Uterus (tissue), 4 donors: Measurements from ENCODE around the gene MCM10. TPM values are rescaled to one million over a fixed set of nuclear protein-coding genes. Genes with fewer than 3 reads are reported as not detected.

Source experiments
- DNase-seq, 2 donors: peaks; one replicate each; pipeline ENCODE4 v3.0.0-alpha.2; 2019 to 2020
- H3K27ac ChIP-seq, 2 donors: fragments of 200-600 bp; sonication (generic); 1 replicate in 1 of 2; 2 replicates in 1 of 2; pipeline ENCODE4 v1.5.1; 2016 to 2018
- H3K27me3 ChIP-seq, 2 donors: fragments of 200-600 bp; sonication (generic); one replicate each; pipeline ENCODE4 v1.5.1; 2018 to 2019; ENCODE audit warnings: control low read depth in 1 of 2
- H3K36me3 ChIP-seq, 2 donors: fragments of 200-600 bp; sonication (generic); one replicate each; pipeline ENCODE4 v1.5.1; 2019; ENCODE audit warnings: control low read depth in 1 of 2
- H3K4me1 ChIP-seq, 2 donors: fragments of 200-600 bp; sonication (generic); one replicate each; pipeline ENCODE4 v1.5.1; 2018 to 2019; ENCODE audit warnings: control low read depth in 1 of 2
- H3K4me3 ChIP-seq, 2 donors: fragments of 200-600 bp; sonication (generic); 1 replicate in 1 of 2; 2 replicates in 1 of 2; pipeline ENCODE4 v1.5.1; 2018 to 2019; ENCODE audit warnings: mild to moderate bottlenecking in 1 of 2
- H3K9me3 ChIP-seq, 2 donors: fragments of 200-600 bp; sonication (generic); one replicate each; pipeline ENCODE4 v1.5.1; 2019; ENCODE audit warnings: control low read depth in 1 of 2
- POLR2A ChIP-seq, 2 donors: fragments of 450-650 bp; IDR thresholded peaks; one replicate each; pipeline ENCODE4 v1.6.1; 2016; ENCODE audit warnings: antibody characterized with exemption in 2 of 2, mild to moderate bottlenecking in 1 of 2, moderate library complexity in 1 of 2
- intact Hi-C: fragments of 100-400 bp; cut with DNase I; formaldehyde crosslinking; loops from one replicate; pipeline ENCODE4 v1.15.1; 2023; ENCODE audit warnings: low total_unique reads
- total RNA-seq, 4 donors: library from RNA; depleted of rRNA in 3 of 4; stranded (reverse); fragments of >200 nt in 3 of 4; gene quantifications; one replicate each; pipeline versions ENCODE4 v1.1.0 to v1.2.4, GENCODE V29; 2014 to 2023
- TF ChIP-seq, protein P1 (sequence below), 4 experiments: fragments of 200-600 bp in 2 of 4; fragments of 450-650 bp in 2 of 4; sonication (generic) in 2 of 4; IDR thresholded peaks; one replicate each; pipeline ENCODE4 v1.5.1; 2016 to 2019; ENCODE audit warnings: antibody characterized with exemption in 4 of 4, mild to moderate bottlenecking in 2 of 4, moderate library complexity in 1 of 4
- donor health status: DM: yes; HTN: yes; CAD: no.

The MCM10 gene
- total RNA-seq, 4 donors from 2014 or later = 14.1 TPM; not detected in 3

DNA sequence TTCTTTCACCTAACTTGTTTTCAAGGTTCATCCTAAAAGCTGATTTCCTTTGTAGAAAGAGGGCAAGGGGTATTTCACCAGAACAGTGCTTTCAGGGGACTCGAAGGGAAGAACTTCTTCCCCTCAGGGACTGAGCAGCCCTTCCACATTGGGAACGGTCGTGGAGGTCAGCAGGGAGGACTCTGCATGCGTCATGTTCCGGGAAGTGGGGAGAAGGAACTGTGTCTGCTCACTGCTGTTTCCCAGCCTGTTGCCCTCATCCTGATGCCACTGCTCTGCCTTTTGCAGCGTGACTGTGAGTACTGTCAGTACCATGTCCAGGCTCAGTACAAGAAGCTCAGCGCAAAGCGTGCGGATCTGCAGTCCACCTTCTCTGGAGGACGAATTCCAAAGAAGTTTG, 27.2 kb downstream of the MCM10 start:
- Histone ChIP-seq H3K27me3 (no peaks in the 10 kb centered on the region), H3K4me3 (no peak overlapping the region), H3K27ac (no peak overlapping the region), H3K4me1 (no peaks in the 10 kb centered on the region), H3K36me3 (no peaks in the 10 kb centered on the region), H3K9me3 (no peaks in the 10 kb centered on the region)
- intact Hi-C loops = no loop called here
- DNase-seq = no peak
- TF ChIP-seq POLR2A (IDR thresholded peaks at IDR 0.05) = no peak
- TF ChIP-seq, protein P1, sequence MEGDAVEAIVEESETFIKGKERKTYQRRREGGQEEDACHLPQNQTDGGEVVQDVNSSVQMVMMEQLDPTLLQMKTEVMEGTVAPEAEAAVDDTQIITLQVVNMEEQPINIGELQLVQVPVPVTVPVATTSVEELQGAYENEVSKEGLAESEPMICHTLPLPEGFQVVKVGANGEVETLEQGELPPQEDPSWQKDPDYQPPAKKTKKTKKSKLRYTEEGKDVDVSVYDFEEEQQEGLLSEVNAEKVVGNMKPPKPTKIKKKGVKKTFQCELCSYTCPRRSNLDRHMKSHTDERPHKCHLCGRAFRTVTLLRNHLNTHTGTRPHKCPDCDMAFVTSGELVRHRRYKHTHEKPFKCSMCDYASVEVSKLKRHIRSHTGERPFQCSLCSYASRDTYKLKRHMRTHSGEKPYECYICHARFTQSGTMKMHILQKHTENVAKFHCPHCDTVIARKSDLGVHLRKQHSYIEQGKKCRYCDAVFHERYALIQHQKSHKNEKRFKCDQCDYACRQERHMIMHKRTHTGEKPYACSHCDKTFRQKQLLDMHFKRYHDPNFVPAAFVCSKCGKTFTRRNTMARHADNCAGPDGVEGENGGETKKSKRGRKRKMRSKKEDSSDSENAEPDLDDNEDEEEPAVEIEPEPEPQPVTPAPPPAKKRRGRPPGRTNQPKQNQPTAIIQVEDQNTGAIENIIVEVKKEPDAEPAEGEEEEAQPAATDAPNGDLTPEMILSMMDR (IDR thresholded peaks at IDR 0.05) = no peak

DNA sequence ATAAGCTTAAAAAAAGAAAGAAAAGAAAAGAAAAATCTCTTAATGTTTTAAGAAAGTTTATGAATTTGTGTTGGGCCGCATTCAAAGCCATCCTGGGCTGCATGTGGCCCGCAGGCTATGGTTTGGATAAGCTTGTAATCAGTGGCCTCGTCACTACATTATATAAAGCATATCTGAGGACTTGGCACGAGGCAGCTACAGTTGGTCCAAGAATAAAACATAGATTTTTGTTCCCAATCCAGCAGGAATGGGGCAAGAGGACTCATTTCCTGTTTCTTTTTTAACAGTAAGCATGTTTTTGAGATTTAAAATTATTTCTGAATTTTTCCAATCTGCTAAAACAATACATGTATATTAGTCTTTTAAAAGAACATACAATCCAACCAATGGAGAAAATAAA, 28.6 kb downstream of the MCM10 start:
- no peak overlapping the region for H3K4me3 ChIP-seq
- no peak overlapping the region for H3K27ac ChIP-seq
- no peaks in the 10 kb centered on the region for H3K27me3 ChIP-seq
- intact Hi-C loops = no loop called here
- no peaks in the 10 kb centered on the region for H3K36me3 ChIP-seq
- DNase-seq = no peak
- TF ChIP-seq POLR2A (IDR thresholded peaks at IDR 0.05) = no peak
- TF ChIP-seq, protein P1 (IDR thresholded peaks at IDR 0.05) = no peak
- H3K9me3 ChIP-seq = no peaks in the 10 kb centered on the region
- no peaks in the 10 kb centered on the region for H3K4me1 ChIP-seq

DNA sequence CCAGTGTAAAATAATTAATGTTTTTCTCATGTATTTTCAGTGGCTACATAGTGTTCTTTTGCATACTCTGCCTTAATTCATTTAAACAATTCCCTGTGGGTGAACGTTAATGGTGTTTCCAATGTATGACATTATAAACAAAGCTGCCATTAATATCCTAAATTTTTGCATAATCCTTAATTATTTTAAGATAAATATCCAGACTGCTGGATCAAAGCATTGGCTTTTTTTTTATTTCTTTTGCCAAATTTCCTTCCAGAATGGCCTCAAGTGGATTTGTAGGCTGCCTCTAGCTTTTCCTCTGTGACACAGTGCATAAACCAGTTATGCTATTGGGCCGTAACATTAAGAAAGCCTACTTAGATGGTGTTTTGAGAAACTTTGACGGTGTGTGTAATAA, 29.5 kb downstream of the MCM10 start:
- no peak for DNase-seq
- Histone ChIP-seq H3K36me3 (no peaks in the 10 kb centered on the region), H3K27ac (no peak overlapping the region), H3K4me3 (no peak overlapping the region), H3K4me1 (no peaks in the 10 kb centered on the region), H3K27me3 (no peaks in the 10 kb centered on the region), H3K9me3 (no peaks in the 10 kb centered on the region)
- TF ChIP-seq POLR2A (IDR thresholded peaks at IDR 0.05) = no peak
- intact Hi-C loops = no loop called here

DNA sequence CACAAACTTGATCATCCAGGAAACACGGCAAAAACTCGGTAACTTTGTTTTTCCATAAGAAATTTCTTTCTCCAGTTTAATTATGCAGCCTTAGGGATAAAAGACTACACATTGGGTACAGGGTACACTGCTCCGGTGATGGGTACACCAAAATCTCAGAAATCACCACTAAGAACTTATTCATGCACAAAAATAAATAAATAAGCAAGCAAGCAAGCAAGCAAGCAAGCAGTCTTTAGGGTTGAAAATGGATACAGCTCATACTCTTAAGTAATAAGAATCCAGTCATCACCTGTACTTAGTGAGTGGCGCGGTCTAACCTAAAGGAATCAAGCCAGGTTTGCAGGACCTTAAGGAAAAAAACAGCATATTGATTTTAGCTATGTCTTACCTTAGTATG, 30.0 kb downstream of the MCM10 start:
- no peaks in the 10 kb centered on the region for H3K4me1 ChIP-seq
- intact Hi-C loops = no loop called here
- no peak for DNase-seq
- no peaks in the 10 kb centered on the region for H3K9me3 ChIP-seq
- no peak for TF ChIP-seq POLR2A (IDR thresholded peaks at IDR 0.05)
- TF ChIP-seq, protein P1 (IDR thresholded peaks at IDR 0.05) = no peak
- H3K27me3 ChIP-seq = no peaks in the 10 kb centered on the region
- H3K27ac ChIP-seq = no peak overlapping the region
- H3K36me3 ChIP-seq = no peaks in the 10 kb centered on the region
- no peak overlapping the region for H3K4me3 ChIP-seq

DNA sequence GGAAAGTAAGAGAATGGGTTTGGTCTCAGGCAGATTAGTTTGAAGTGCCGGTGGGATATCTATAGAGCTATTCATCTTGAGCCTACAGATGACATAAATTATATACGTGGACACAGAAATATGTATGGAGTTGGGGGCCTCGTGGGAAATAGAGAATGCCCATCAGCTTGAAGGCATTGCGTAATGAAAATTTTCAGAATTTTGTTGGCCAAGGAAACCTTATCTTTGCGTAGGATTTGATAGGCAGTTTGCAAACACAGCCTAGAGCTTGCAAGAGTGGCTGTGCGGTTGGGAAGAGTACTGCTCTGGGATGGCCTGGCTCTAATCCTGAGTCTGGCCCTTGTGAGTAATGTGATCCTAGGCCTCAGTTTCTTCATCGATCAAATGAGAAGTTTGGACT, 32.3 kb downstream of the MCM10 start:
- intact Hi-C loops = no loop called here
- no peak for DNase-seq

More for the DNA sequence above, 32.3 kb downstream of the MCM10 start:
- TF ChIP-seq, protein P1 (IDR thresholded peaks at IDR 0.05) = no peak
- TF ChIP-seq POLR2A (IDR thresholded peaks at IDR 0.05) = no peak
- Histone ChIP-seq H3K4me1 (no peaks in the 10 kb centered on the region), H3K9me3 (no peaks in the 10 kb centered on the region), H3K27ac (no peak overlapping the region), H3K4me3 (no peak overlapping the region), H3K36me3 (no peaks in the 10 kb centered on the region), H3K27me3 (no peaks in the 10 kb centered on the region)
